Esophagus squamous epithelium (tissue), 4 donors: ENCODE data around the gene KCTD2.

Experiments
- CTCF ChIP-seq, 6 experiments: fragments of 450-650 bp in 4 of 6; fragments of 200-600 bp in 2 of 6; sonication (generic) in 2 of 6; IDR thresholded peaks; one replicate each; pipeline ENCODE4 v1.5.1; 2016 to 2019; ENCODE audit warnings: antibody characterized with exemption in 6 of 6, mild to moderate bottlenecking in 4 of 6, moderate library complexity in 4 of 6
- POLR2A ChIP-seq, 4 donors: fragments of 450-650 bp; IDR thresholded peaks; one replicate each; pipeline ENCODE4 v1.6.1; 2017; ENCODE audit warnings: antibody characterized with exemption in 4 of 4, mild to moderate bottlenecking in 4 of 4, moderate library complexity in 3 of 4

GRCh38 chr17:75088465-75089417 is 41.7 kb downstream of the KCTD2 start:
- TF ChIP-seq CTCF (IDR thresholded peaks at IDR 0.05) (no peak), POLR2A (IDR thresholded peaks at IDR 0.05) (peak in 1 of 4 donors; percentile 44)
